Stimulated activated CD8-positive, alpha-beta memory T cell treated with anti-CD3 and anti-CD28 coated beads, Interleukin-15, amount 100 ng/mL, for 1 hour (primary cell): ENCODE measurements around the gene B9D2.
A peak's percentile ranks its signal among the peaks of the same experiment; 100 is the strongest.

Experiments used
- DNase-seq: peaks from one replicate; pipeline ENCODE4 v3.0.0-alpha.2; 2020; ENCODE audit warnings: low read depth

B9D2 gene

GRCh38 chr19:41327076-41327575, 36.8 kb downstream of the B9D2 start:
- no peak for DNase-seq

GRCh38 chr19:41325947-41326706, 37.8 kb downstream of the B9D2 start:
- no peak for DNase-seq

- DNase-seq: no peak
Measured at GRCh38 chr19:41325640-41325946, 38.4 kb downstream of the B9D2 start.

GRCh38 chr19:41324921-41325639, 38.9 kb downstream of the B9D2 start:
- DNase-seq: no peak

GRCh38 chr19:41324231-41324702, 39.7 kb downstream of the B9D2 start:
- no peak for DNase-seq

GRCh38 chr19:41323430-41324125, 40.4 kb downstream of the B9D2 start:
- no peak for DNase-seq

- DNase-seq: no peak
Measured at GRCh38 chr19:41323023-41323422, 40.9 kb downstream of the B9D2 start.

- DNase-seq: no peak
Measured at GRCh38 chr19:41322451-41322850, 41.5 kb downstream of the B9D2 start.

GRCh38 chr19:41321600-41322270, 42.2 kb downstream of the B9D2 start:
- DNase-seq: no peak

- DNase-seq: no peak
Measured at GRCh38 chr19:41321204-41321599, 42.7 kb downstream of the B9D2 start.

GRCh38 chr19:41320568-41320967, 43.4 kb downstream of the B9D2 start:
- DNase-seq: no peak

- DNase-seq: no peak
Measured at GRCh38 chr19:41320185-41320518, 43.8 kb downstream of the B9D2 start.

- no peak for DNase-seq
Measured at GRCh38 chr19:41319500-41320184, 44.3 kb downstream of the B9D2 start.

GRCh38 chr19:41318696-41319499, 45.1 kb downstream of the B9D2 start:
- no peak for DNase-seq

- no peak for DNase-seq
Measured at GRCh38 chr19:41316306-41316920, 47.5 kb downstream of the B9D2 start.

- no peak for DNase-seq
Measured at GRCh38 chr19:41311613-41312012, 52.3 kb downstream of the B9D2 start.

- DNase-seq: no peak
Measured at GRCh38 chr19:41311072-41311471, 52.9 kb downstream of the B9D2 start.

GRCh38 chr19:41310033-41310831, 53.7 kb downstream of the B9D2 start, which contains the start of gene CCDC97:
Gene CCDC97, plus strand, starts transcription at chr19:41310172. Its CDS starts 139 bp downstream, at chr19:41310311.
- peak; percentile 74 for DNase-seq
